Astrocyte (in vitro differentiated cells and primary cell): ENCODE measurements around the gene EBPL. TPM values are rescaled to one million over a fixed set of nuclear protein-coding genes. Genes with fewer than 3 reads are reported as not detected.

Source experiments
- DNase-seq: peaks from one replicate; pipeline ENCODE4 v3.0.0-alpha.2; 2010; ENCODE audit warnings: low read depth
- FAIRE-seq: peaks from 2 replicates; lab custom pipeline; 2011; peaks lifted over from hg19 to GRCh38; lab: Jason Lieb, UNC
- H2AFZ ChIP-seq: 2 replicates; pipeline ENCODE4 v1.6.0; 2012; ENCODE audit warnings: low read depth, low read length, inconsistent platforms
- H3K27ac ChIP-seq: 2 replicates; pipeline ENCODE4 v1.5.1; 2011; ENCODE audit warnings: low read depth, low read length, inconsistent platforms
- H3K27me3 ChIP-seq: 2 replicates; pipeline ENCODE4 v1.6.0; 2011; ENCODE audit warnings: low read length, inconsistent platforms; ENCODE audit not compliant: insufficient read depth
- H3K36me3 ChIP-seq: 2 replicates; pipeline ENCODE4 v1.5.1; 2011; ENCODE audit warnings: low read length, inconsistent platforms; ENCODE audit not compliant: insufficient read depth
- H3K4me1 ChIP-seq: 2 replicates; pipeline ENCODE4 v1.5.1; 2011; ENCODE audit warnings: low read length, inconsistent platforms; ENCODE audit not compliant: insufficient read depth
- H3K4me2 ChIP-seq: 2 replicates; pipeline ENCODE4 v1.6.0; 2012; ENCODE audit warnings: low read length, inconsistent platforms
- H3K4me3 ChIP-seq: 2 replicates; pipeline ENCODE4 v1.5.1; 2011; ENCODE audit warnings: low read depth, mild to moderate bottlenecking, low read length, inconsistent platforms; ENCODE audit not compliant: insufficient read depth
- H3K79me2 ChIP-seq: 2 replicates; pipeline ENCODE4 v1.6.0; 2012; ENCODE audit warnings: mild to moderate bottlenecking, low read length, inconsistent platforms; ENCODE audit not compliant: insufficient read depth
- H3K9ac ChIP-seq: 2 replicates; pipeline ENCODE4 v1.6.0; 2012; ENCODE audit warnings: mild to moderate bottlenecking, low read length, inconsistent platforms
- H3K9me3 ChIP-seq: 2 replicates; pipeline ENCODE4 v1.5.1; 2012; ENCODE audit warnings: low read depth, mild to moderate bottlenecking, low read length, inconsistent platforms; ENCODE audit not compliant: insufficient read depth
- H4K20me1 ChIP-seq: 2 replicates; pipeline ENCODE4 v1.6.0; 2012; ENCODE audit warnings: low read length, inconsistent platforms; ENCODE audit not compliant: insufficient read depth
- H3K27ac Mint-ChIP-seq: one replicate; pipeline ENCODE4 v1.8.0; 2021; ENCODE audit warnings: mild to moderate bottlenecking, mixed read lengths; ENCODE audit not compliant: unreplicated experiment
- H3K27me3 Mint-ChIP-seq: one replicate; pipeline ENCODE4 v1.8.0; 2021; ENCODE audit warnings: low read depth, mixed read lengths; ENCODE audit not compliant: unreplicated experiment
- H3K36me3 Mint-ChIP-seq: one replicate; pipeline ENCODE4 v1.8.0; 2021; ENCODE audit warnings: low read depth, mixed read lengths; ENCODE audit not compliant: unreplicated experiment
- H3K4me1 Mint-ChIP-seq: one replicate; pipeline ENCODE4 v1.8.0; 2021; ENCODE audit warnings: low read depth, mixed read lengths; ENCODE audit not compliant: unreplicated experiment
- H3K4me3 Mint-ChIP-seq: one replicate; pipeline ENCODE4 v1.8.0; 2021; ENCODE audit warnings: mild to moderate bottlenecking, moderate library complexity, mixed read lengths; ENCODE audit not compliant: unreplicated experiment
- H3K9me3 Mint-ChIP-seq: one replicate; pipeline ENCODE4 v1.8.0; 2021; ENCODE audit warnings: mild to moderate bottlenecking, mixed read lengths; ENCODE audit not compliant: unreplicated experiment
- CTCF ChIP-seq: IDR thresholded peaks from 2 replicates; pipeline ENCODE4 v1.5.1; 2011; ENCODE audit warnings: low read depth, mild to moderate bottlenecking, inconsistent platforms, low read length, moderate library complexity; ENCODE audit not compliant: insufficient read depth
- EZH2 ChIP-seq: IDR thresholded peaks from 2 replicates; pipeline ENCODE4 v1.6.1; 2012; ENCODE audit warnings: mild to moderate bottlenecking, low read length, inconsistent platforms; ENCODE audit not compliant: insufficient read depth
- total RNA-seq: library from RNA; stranded (reverse); gene quantifications from 2 replicates; pipeline ENCODE4 v1.2.1, GENCODE V29; 2021

EBPL gene
- total RNA-seq, 1 donor from 2014 or later, result 62.1 TPM

- Histone ChIP-seq H3K27me3 (no peaks in the 10 kb centered on the region), H3K9ac (no peak overlapping the region), H3K27ac (no peak overlapping the region), H2AFZ (no peak overlapping the region), H4K20me1 (no peaks in the 10 kb centered on the region), H3K4me1 (no peaks in the 10 kb centered on the region), H3K36me3 (no peaks in the 10 kb centered on the region), H3K79me2 (no peaks in the 10 kb centered on the region), H3K9me3 (no peaks in the 10 kb centered on the region), H3K4me3 (no peak overlapping the region), H3K4me2 (no peak overlapping the region)
- no peak for DNase-seq
- no peaks in the 10 kb centered on the region for H3K4me1 Mint-ChIP-seq
- FAIRE-seq, result no peak
- peaks cover 12% of the 10 kb centered on the region for H3K36me3 Mint-ChIP-seq
- H3K27ac Mint-ChIP-seq, result no peak overlapping the region
- TF ChIP-seq EZH2 (no peak), CTCF (no peak)
- no peak overlapping the region for H3K4me3 Mint-ChIP-seq
- no peaks in the 10 kb centered on the region for H3K27me3 Mint-ChIP-seq
- no peaks in the 10 kb centered on the region for H3K9me3 Mint-ChIP-seq
These were observed 37.8 kb downstream of the EBPL start for GRCh38 chr13:49653478-49653877.

- no peak for FAIRE-seq
- Histone ChIP-seq H2AFZ (no peak overlapping the region), H3K4me3 (no peak overlapping the region)
These were observed 38.7 kb downstream of the EBPL start for GRCh38 chr13:49652355-49653305.

More at GRCh38 chr13:49652355-49653305, 38.7 kb downstream of the EBPL start:
- H3K9ac ChIP-seq, result no peak overlapping the region
- Mint-ChIP-seq H3K27ac (no peak overlapping the region), H3K36me3 (peaks cover 7% of the 10 kb centered on the region), H3K27me3 (no peaks in the 10 kb centered on the region), H3K4me3 (no peak overlapping the region), H3K4me1 (no peaks in the 10 kb centered on the region), H3K9me3 (no peaks in the 10 kb centered on the region)
- H3K4me1 ChIP-seq, result no peaks in the 10 kb centered on the region
- no peaks in the 10 kb centered on the region for H3K36me3 ChIP-seq
- DNase-seq, result no peak
- H3K27ac ChIP-seq, result no peak overlapping the region
- H3K79me2 ChIP-seq, result no peaks in the 10 kb centered on the region
- peak; percentile 24 for TF ChIP-seq CTCF
- no peak for TF ChIP-seq EZH2
- H3K4me2 ChIP-seq, result no peak overlapping the region
- no peaks in the 10 kb centered on the region for H3K9me3 ChIP-seq
- H3K27me3 ChIP-seq, result no peaks in the 10 kb centered on the region
- H4K20me1 ChIP-seq, result no peaks in the 10 kb centered on the region
